ENCODE measurements around the gene RASA3.

RASA3 gene

DNA sequence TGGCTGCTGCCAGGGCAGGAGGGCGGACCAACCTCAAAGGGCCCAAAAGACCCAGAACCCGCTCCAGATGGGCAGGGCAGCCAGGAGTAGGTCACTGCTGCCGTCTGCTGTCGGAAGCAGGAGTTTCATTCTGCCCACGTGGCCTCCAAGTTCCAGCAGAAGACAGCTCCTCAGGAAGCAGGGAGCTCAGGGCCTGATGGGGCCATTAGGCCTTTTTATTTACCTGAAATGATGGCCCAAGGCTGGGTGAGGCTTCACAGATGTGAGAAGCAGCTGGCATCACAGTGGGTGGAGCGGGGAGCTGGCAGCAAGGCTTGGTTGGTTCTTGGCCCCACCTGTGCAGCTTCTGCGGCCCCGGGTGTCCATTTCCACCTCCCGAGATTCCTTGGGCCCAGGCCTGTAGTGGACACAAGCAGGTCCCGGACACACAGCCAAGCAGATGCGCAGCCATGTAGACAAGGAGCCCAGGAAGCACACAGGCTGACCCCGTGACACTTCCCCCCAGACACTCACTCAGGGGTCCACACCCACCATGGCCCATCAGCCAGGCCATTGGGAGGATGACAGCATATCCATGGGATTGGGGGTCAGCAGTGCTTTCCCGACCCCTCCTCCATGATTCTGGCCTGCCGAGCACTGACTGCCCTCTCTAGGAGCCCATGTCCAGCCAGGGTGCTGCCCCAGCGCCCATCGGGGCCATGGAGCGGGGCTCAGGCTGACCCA lies 185.0 kb downstream of the RASA3 start:
- DNase-seq (ENCODE audit: low read depth, low spot score): no peak

DNA sequence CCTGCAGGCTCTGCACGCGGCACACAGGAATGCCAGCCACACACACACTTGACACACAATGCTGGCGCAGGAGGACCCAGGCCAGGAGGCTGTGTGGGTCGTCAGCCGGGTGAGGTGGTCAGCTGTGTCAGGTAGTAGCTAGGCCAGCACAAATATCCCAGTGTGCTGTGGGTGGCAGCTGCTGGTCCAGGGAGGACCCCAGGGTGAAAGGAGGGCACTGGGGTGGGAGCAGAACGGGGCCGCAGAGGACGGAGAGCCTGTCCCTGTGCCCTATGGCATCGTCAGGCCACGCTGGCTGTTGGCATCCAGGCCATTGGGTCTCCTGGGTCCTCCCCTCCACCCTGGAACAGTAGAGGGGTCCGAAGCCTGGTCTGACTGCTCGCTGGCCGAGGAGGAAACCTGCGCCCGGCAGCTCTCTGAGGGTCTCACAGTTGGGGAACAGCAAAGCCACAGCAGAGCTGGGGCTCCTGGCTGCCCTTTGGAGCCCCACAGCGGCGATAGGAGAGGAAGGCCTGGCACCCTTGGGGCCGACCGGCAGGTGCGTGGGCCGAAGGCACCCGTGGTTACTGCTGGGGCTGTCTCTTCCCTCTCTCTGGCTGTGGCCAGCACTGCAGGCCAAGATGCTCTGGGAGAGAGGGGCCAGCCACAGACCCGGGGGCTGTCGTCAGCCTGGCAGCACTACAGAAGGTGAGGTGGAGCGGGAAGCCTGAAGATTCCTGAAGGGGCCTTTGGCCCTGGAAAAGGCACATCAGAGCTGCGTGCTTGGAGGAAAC lies 185.8 kb downstream of the RASA3 start:
- DNase-seq (ENCODE audit: low read depth, low spot score): no peak

More for the DNA sequence above, 185.0 kb downstream of the RASA3 start:
- H3K4me3 ChIP-seq (ENCODE audit: low read length): no peak overlapping the region

DNA sequence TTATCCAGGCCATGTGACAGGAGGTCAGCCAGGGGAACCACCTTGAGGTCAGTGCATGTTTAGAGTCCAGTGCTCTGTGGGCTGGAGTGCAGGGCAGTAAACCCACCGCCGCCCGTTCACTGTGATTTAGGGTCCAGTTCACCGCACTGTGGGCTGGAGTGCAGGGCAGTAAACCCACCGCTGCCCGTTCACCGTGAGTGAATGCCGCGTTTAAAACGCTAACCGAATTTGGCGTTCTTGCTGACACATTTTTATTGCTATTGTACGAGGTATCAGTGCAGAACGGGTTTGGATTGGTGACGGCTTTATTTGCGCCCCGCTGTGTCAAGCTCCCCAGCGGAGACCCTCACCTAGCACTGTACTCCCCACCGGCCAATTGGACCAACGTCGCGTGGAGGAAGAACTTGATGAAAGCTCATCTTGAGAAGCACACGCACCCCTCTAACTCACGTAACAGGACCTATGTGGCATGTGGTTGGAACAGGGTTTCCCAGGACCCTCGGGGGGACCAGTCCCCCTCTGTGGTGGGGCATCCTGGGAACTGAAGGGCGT lies 186.5 kb downstream of the RASA3 start:
- DNase-seq (ENCODE audit: low read depth, low spot score): no peak
- no peak overlapping the region for H3K4me3 ChIP-seq (ENCODE audit: low read length)

More for the DNA sequence above, 185.8 kb downstream of the RASA3 start:
- no peak overlapping the region for H3K4me3 ChIP-seq (ENCODE audit: low read length)

DNA sequence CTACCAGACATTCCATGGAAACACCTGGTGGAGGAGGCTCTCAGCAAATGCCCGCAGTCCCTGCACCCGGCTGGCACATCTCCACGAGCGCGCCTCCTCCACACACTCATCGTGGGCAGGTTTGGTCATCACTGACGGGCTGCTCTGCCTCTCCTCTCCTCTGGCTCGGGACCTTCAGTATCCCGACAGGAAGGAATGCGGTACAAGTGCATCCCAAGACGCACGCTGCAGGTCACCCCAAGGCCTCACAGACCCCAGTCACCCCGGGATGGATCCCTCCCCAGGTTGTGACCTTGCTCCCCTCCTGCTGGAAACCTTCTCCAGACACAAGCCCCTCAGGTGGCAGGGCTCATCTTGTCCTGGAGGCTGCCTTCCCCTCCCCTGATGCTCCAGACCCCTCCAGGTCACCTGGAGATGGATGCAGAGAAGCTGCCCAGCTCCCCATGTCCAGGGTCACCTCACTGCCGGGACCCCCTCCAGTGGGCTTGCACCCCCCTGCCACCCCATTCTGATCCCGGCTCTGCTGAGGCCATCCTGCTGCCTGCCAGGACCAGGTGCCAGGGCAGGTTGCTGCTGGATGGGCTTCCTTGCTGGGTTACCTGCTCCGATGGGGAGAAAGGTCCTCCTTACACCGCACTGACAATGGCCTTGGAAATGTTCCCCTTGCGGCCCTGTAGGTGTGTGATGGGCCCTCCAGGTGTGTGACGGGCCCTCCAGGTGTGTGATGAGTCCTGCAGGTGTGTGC lies 188.4 kb downstream of the RASA3 start:
- DNase-seq (ENCODE audit: low read depth, low spot score): no peak
- H3K4me3 ChIP-seq (ENCODE audit: low read length): no peak overlapping the region

DNA sequence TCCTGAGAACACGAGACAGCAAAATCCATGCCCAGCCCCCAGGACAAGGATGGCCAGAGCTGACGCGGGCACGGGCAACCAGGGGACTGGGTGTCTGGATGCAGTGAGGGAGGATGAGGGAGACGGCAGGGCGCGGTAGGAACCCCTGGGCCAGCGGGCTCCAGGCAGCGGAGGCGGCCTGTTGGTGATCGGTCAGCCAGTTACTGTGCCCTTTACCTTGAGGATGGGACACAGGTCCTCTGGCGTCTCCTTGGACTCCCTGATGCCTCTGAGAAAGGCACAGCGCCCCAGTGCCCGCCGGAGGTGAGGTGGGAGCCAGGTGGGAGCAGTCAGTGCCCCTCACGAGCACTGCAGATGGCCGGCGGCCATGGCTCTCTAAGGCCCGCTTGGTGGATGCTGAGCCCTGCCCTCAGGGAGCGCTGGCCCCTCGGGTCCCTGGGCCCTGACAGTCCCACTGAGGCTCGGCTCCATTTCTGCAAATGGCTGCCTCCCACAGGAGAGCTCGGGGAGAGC lies 189.8 kb downstream of the RASA3 start:
- H3K4me3 ChIP-seq (ENCODE audit: low read length): no peak overlapping the region
- DNase-seq (ENCODE audit: low read depth, low spot score): no peak

DNA sequence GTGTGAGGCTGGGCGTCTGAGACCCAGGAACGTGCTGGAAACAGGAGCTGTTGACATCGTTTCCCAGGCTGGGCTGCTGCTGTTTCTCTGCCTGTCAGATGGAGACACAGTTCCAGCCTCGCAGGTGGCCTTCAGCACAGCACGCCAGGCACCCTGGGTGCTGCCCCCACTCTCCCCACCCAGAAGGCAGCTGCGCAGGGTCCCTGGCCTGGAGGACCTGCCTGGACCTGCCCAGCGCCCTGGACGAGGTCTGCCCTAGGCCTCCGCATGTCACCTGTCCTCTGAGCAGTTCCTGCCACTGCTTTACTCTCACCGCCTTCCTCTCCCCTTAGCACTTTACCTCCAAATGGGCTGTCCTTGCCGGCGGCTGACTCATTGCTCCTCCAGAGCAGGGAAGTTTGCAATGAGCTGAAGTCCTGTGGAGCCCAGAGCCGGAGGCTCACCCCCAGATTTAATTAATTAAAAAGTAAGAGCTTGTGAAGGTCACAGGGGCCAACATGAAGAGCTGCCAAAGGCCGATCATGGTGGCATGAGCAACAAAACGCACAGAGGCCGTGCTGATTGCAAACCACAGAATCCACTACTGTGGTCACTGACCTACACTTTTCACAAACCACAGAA lies 190.7 kb downstream of the RASA3 start:
- no peak for DNase-seq (ENCODE audit: low read depth, low spot score)
- no peak overlapping the region for H3K4me3 ChIP-seq (ENCODE audit: low read length)

DNA sequence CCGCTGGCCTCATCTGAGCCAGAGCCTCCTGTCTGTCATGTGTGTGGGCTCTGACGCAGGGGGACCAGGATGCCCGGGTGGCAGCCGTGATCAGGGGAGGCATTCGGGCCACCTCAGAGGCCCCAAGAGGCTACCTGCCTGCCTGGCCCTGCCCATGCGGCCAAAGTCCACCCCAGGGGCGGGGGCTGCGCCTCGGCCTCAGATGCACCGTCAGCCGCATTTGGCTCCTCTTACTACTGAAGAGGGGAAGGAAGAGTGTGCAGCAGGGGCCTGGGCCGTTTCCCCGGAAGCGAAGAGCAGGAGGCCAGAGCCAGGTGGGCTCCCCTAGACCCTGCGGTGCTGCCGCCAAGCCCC lies 192.5 kb downstream of the RASA3 start:
- DNase-seq (ENCODE audit: low read depth, low spot score): no peak
- H3K4me3 ChIP-seq (ENCODE audit: low read length): no peak overlapping the region

DNA sequence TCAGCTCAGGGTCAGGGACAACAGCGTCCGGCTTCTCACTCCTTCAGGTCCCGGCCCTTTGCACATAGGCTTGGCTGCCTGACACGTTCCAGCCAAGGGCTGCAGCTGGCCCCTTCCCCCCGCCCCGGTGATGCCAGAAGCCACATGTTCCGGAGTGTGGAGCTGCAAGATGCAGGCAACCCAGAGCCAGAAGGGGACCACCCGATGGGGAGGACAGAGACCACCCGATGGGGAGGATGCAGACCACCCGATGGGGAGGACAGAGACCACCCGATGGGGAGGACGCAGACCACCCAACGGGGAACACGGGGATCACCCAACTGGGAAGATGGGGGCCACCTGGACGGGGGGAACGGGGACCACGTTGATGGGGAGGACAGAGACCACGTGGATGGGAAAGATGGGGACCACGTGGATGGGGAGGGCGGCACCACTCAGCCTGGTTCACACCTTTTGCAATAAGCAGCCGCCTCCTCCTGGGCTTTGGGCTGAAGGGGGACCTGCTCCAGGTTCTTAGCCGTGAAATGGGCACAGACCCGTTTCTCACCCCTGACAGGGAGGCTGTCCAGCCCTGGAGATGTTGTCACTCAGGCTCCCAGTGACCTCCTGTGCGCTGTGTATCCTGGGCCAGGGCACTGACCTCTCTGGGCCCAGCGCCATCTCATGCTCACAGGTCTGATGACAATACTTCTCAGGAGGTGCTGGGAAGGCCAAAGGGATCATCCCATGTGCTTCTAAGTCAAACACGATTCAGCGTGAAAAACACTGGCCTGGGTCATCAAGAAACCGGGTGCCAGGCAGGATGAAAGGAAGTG lies 193.1 kb downstream of the RASA3 start:
- DNase-seq (ENCODE audit: low read depth, low spot score): no peak
- H3K4me3 ChIP-seq (ENCODE audit: low read length): no peak overlapping the region

DNA sequence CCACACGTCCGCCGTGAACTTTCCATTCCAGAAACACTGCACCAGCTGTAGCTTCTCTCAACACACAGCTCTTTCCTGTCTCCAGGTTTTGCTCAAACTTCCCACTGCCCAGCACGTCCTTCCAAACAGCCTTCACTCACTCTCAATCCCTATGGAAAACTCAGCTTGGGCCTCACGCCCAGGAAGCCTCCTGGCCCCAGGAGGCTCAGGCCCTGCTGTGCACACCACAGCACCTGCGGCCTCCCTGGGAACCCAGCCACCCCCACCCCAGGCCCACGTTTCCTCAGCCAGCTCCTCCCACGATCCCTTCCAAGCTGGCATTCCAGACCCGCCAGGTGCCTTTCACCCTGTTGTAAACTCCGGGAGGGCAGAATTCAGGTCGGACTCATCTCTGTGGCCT lies 193.7 kb downstream of the RASA3 start:
- no peak for DNase-seq (ENCODE audit: low read depth, low spot score)

DNA sequence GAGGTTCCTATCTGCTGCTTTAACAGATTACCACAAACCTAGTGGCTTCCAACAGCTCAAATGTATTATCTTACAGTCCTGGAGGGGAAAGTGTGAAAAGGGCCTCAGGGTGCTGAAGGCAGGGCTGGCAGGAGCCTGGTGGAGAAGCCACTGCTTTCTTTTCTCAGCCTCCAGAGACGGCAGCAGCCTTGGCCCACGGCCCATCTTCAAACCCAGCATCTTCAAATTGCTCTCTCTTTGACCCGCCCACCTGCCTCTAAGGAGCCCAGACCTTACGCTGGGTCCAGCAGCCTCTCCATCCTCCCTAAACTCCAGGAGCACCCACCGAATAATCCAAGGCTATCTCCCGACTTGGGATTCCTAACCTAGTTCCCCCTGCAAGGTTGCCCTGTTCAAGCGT lies 194.2 kb downstream of the RASA3 start:
- no peak for DNase-seq (ENCODE audit: low read depth, low spot score)
- no peak overlapping the region for H3K4me3 ChIP-seq (ENCODE audit: low read length)

More for the DNA sequence above, 193.7 kb downstream of the RASA3 start:
- no peak overlapping the region for H3K4me3 ChIP-seq (ENCODE audit: low read length)

DNA sequence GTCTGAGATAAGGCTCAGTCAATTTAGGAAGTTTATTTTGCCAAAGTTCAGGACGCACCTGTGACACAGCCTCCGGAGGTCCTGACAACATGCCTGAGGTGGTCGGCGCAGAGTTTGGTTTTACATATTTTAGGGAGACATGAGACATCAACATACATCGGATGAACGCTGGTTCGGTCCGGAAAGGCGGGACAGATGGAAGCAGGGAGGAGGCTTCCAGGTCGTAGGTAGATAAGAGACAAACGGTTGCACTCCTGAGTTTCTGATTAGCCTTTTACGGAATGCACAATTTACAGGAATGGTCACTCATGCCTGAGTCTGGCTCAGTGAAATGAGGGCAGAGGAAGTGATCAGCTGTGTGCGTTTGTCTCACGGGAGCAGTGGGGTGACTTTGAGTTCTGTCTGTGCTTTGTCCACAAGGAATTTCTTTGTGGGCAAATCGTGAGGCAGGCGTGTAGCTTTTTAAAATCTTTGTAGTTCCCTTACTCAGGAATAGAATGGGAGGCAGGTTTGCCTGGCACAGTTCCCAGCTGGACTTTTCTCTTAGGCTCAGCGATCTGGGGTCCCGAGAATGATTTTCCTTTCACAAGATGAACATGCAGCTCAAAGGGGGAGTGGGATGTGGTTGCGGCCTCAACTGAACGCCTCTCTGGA lies 194.8 kb downstream of the RASA3 start:
- no peak overlapping the region for H3K4me3 ChIP-seq (ENCODE audit: low read length)
- no peak for DNase-seq (ENCODE audit: low read depth, low spot score)

DNA sequence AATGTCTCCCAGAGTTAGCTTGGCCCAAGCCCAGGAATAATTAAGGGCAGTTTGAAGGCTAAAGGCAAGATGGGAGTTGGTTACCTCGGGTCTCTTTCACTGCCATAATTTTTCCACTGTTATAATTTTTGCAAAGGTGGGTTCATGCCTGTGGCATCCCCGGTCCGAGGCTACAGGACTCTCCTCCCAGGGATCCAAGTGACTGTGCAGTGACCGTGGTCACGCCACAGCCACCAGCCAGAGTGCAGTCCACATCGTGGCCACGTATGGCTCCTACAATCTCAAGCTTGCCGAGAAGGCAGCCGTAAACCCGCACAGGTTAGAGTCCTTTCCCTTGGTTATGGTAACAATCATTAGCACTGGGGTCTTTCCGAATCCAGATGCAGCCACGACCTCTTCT lies 195.3 kb downstream of the RASA3 start:
- no peak for DNase-seq (ENCODE audit: low read depth, low spot score)

DNA sequence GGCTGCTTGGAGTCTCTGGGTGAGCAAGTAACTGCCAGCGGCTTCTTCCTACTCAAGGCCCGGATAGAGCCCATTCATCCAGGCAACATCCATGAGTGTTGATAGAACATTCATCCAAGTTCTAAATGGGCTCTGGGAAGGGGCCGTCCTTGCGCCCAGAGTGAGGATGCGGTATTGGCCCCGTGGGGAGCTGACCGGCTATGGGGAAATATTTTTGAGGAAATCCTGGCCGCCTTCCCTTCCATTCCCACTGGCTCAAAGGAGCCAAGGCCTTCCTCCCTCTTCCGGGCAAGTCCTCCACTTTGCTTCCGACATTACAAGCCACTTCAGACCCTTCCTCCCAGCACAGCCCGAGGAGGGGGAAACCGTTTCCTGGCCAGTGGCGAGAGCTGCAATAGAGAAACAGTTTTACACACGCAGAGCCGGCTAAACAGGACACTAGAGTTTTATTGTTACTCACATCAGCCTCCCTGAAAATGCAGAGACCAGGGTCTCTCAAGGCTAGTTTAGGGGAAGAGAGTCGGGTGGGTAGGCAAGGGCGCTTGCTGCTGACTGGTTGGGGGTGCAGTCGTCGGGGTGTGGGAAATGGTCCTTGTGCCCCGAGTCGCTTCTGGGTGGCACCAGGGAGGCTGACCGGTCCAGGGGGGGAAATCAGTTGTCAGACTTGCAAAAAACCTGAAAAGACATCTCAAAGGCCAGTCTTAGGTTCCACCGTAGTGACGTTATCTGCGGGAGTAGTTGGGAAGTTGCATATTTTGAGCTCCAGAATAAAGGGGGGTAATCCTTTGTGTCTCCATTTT lies 196.1 kb downstream of the RASA3 start:
- no peak for DNase-seq (ENCODE audit: low read depth, low spot score)
- no peak overlapping the region for H3K4me3 ChIP-seq (ENCODE audit: low read length)

More for the DNA sequence above, 195.3 kb downstream of the RASA3 start:
- no peak overlapping the region for H3K4me3 ChIP-seq (ENCODE audit: low read length)

DNA sequence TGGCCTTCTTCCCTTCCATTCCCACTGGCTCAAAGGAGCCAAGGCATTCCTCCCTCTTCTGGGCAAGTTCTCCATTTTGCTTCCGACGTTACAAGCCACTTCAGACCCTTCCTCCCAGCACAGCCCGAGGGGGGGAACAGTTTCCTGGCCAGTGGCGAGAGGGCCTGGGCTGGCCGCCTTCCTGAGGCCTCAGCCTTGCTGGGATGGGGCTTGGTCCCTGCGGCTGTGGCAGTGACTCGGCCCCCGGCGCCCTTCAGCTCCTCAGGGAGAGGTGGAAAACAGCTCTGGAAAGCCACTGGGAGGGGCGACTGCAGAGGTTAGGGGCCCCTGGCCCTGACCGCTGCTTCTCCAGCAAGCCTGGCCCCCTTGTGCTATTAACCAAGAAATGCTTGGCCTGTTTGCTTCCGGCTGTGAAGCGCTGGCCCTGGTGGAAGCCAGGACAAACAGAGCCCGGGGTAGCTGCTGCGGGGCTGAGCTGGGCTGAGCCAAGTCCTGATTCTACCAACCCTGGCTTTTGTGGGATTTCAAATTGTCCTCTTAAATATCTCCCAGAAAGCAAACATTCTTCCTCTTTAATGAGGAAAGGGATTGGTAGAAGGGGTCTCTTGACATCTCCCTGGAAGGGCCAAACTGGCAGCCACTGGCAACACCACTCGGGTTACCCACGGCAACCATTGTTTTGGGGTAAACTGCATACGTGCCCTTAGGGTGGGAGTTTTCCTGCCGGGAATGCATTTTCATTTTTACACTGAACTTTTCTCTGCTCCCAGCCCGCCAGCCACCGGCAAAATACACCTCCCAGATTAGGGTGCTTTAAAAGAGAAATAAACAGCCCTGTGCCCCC lies 197.2 kb downstream of the RASA3 start:
- DNase-seq (ENCODE audit: low read depth, low spot score): no peak
- H3K4me3 ChIP-seq (ENCODE audit: low read length): no peak overlapping the region

DNA sequence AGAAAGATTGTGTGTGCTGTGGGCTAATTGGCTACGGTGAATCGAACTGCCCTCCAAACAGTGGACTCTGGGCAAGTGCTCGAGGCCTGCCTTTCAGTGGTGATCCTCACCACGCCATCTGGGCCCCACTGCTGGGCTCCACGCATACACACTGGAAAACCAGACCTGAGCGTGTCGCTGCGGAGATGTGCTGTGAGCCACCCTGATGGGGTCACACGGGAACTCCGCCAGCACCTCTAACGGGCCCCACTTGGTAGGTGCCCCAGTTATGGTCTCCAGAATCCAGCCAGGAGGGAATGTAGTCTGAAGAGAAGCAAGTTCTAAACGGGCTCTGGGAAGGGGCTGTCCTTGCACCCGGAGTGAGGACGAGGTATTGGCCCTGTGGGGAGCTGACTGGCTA lies 197.8 kb downstream of the RASA3 start:
- no peak overlapping the region for H3K4me3 ChIP-seq (ENCODE audit: low read length)
- DNase-seq (ENCODE audit: low read depth, low spot score): no peak

DNA sequence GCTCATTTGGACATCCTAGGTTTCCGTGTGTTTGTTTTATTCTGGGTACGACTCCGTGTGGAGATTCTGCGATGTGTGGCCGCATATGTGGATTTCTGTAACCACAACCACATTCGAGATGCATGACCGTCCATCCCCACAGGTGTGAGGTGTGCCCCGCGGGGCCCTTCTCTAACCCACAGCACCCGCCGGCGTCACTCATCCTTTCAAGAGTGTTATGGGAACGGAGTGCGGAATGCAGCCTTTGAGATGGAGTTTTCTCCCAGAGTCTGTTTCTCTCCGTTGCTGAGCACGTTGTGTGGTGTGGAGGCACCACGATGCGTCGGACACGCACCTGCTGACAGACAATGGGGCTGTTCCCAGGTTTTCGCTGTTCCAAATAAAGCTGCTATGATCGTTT lies 198.5 kb downstream of the RASA3 start:
- no peak for DNase-seq (ENCODE audit: low read depth, low spot score)

More for the DNA sequence above, 198.5 kb downstream of the RASA3 start:
- H3K4me3 ChIP-seq (ENCODE audit: low read length): no peak overlapping the region

All from Jurkat, Clone E6-1 (cell line).